ENCODE results near the gene SDK1.

DNA sequence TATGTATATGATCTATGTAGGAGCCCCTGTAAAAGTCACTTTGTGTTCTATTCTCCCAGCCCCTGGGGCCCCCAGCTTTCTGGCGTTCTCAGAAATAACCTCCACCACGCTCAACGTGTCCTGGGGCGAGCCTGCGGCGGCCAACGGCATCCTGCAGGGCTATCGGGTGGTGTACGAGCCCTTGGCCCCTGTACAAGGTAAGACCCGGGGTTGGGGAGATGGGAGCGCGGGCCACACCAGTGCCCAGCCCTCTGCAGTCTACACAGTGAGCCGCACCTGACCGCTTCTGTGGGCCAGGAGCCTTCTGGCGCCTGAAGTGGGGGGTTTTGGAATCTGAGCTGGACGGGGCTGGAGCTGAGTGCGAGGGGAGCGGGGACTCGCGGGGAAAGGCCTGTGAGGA, 908.9 kb downstream of the SDK1 start:
- TF ChIP-seq CREB1 (CRISPR knock-in tag; IDR thresholded peaks at IDR 0.05) (no peak), JUN (CRISPR knock-in tag; IDR thresholded peaks at IDR 0.05) (no peak), ZNF396 (CRISPR knock-in tag; IDR thresholded peaks at IDR 0.05; ENCODE audit: borderline replicate concordance) (no peak)
- TF ChIP-seq, protein P1, sequence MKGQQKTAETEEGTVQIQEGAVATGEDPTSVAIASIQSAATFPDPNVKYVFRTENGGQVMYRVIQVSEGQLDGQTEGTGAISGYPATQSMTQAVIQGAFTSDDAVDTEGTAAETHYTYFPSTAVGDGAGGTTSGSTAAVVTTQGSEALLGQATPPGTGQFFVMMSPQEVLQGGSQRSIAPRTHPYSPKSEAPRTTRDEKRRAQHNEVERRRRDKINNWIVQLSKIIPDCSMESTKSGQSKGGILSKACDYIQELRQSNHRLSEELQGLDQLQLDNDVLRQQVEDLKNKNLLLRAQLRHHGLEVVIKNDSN (CRISPR knock-in tag; IDR thresholded peaks at IDR 0.05): no peak
- TF ChIP-seq, protein P2, sequence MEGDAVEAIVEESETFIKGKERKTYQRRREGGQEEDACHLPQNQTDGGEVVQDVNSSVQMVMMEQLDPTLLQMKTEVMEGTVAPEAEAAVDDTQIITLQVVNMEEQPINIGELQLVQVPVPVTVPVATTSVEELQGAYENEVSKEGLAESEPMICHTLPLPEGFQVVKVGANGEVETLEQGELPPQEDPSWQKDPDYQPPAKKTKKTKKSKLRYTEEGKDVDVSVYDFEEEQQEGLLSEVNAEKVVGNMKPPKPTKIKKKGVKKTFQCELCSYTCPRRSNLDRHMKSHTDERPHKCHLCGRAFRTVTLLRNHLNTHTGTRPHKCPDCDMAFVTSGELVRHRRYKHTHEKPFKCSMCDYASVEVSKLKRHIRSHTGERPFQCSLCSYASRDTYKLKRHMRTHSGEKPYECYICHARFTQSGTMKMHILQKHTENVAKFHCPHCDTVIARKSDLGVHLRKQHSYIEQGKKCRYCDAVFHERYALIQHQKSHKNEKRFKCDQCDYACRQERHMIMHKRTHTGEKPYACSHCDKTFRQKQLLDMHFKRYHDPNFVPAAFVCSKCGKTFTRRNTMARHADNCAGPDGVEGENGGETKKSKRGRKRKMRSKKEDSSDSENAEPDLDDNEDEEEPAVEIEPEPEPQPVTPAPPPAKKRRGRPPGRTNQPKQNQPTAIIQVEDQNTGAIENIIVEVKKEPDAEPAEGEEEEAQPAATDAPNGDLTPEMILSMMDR (IDR thresholded peaks at IDR 0.05): no peak
- TF ChIP-seq, protein P3, sequence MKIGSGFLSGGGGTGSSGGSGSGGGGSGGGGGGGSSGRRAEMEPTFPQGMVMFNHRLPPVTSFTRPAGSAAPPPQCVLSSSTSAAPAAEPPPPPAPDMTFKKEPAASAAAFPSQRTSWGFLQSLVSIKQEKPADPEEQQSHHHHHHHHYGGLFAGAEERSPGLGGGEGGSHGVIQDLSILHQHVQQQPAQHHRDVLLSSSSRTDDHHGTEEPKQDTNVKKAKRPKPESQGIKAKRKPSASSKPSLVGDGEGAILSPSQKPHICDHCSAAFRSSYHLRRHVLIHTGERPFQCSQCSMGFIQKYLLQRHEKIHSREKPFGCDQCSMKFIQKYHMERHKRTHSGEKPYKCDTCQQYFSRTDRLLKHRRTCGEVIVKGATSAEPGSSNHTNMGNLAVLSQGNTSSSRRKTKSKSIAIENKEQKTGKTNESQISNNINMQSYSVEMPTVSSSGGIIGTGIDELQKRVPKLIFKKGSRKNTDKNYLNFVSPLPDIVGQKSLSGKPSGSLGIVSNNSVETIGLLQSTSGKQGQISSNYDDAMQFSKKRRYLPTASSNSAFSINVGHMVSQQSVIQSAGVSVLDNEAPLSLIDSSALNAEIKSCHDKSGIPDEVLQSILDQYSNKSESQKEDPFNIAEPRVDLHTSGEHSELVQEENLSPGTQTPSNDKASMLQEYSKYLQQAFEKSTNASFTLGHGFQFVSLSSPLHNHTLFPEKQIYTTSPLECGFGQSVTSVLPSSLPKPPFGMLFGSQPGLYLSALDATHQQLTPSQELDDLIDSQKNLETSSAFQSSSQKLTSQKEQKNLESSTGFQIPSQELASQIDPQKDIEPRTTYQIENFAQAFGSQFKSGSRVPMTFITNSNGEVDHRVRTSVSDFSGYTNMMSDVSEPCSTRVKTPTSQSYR (CRISPR knock-in tag; IDR thresholded peaks at IDR 0.05): no peak
- TF ChIP-seq, protein P4, sequence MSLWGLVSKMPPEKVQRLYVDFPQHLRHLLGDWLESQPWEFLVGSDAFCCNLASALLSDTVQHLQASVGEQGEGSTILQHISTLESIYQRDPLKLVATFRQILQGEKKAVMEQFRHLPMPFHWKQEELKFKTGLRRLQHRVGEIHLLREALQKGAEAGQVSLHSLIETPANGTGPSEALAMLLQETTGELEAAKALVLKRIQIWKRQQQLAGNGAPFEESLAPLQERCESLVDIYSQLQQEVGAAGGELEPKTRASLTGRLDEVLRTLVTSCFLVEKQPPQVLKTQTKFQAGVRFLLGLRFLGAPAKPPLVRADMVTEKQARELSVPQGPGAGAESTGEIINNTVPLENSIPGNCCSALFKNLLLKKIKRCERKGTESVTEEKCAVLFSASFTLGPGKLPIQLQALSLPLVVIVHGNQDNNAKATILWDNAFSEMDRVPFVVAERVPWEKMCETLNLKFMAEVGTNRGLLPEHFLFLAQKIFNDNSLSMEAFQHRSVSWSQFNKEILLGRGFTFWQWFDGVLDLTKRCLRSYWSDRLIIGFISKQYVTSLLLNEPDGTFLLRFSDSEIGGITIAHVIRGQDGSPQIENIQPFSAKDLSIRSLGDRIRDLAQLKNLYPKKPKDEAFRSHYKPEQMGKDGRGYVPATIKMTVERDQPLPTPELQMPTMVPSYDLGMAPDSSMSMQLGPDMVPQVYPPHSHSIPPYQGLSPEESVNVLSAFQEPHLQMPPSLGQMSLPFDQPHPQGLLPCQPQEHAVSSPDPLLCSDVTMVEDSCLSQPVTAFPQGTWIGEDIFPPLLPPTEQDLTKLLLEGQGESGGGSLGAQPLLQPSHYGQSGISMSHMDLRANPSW (CRISPR knock-in tag; conservative IDR thresholded peaks at IDR 0.05; ENCODE audit: low read depth): no peak

Data from WTC11 (cell line).